OCI-LY1 (cell line): ENCODE measurements around the gene ZNFX1.

Source experiments
- H2AFZ ChIP-seq: fragments of 200-600 bp; sonication (generic), shearing (Covaris generic); 2 replicates; pipeline ENCODE4 v1.6.0; 2014; ENCODE audit warnings: antibody characterized with exemption, mild to moderate bottlenecking, low read length
- H3F3A ChIP-seq: fragments of 200-600 bp; sonication (generic), shearing (Covaris generic); 2 replicates; pipeline ENCODE4 v1.6.0; 2014; ENCODE audit warnings: mild to moderate bottlenecking, antibody characterized with exemption, low read length, moderate library complexity; ENCODE audit not compliant: insufficient read depth
- H3K27ac ChIP-seq: fragments of 200-600 bp; sonication (generic); 2 replicates; pipeline ENCODE4 v1.5.1; 2014; ENCODE audit warnings: low read length, mixed run types, mild to moderate bottlenecking, low read depth; ENCODE audit not compliant: poor library complexity, severe bottlenecking
- H3K27me3 ChIP-seq: fragments of 200-600 bp; sonication (generic); 2 replicates; pipeline ENCODE4 v1.6.0; 2014; ENCODE audit warnings: antibody characterized with exemption, mild to moderate bottlenecking, low read length, moderate library complexity; ENCODE audit not compliant: insufficient read depth
- H3K36me3 ChIP-seq: fragments of 200-600 bp; sonication (generic); 2 replicates; pipeline ENCODE4 v1.6.1; 2014; ENCODE audit warnings: mild to moderate bottlenecking, antibody characterized with exemption, low read length, moderate library complexity, mixed read lengths; ENCODE audit not compliant: insufficient read depth
- H3K4me1 ChIP-seq: fragments of 200-600 bp; sonication (generic); 2 replicates; pipeline ENCODE4 v1.5.1; 2014; ENCODE audit warnings: mild to moderate bottlenecking, low read length, moderate library complexity; ENCODE audit not compliant: insufficient read depth, severe bottlenecking
- H3K4me2 ChIP-seq: fragments of 200-600 bp; sonication (generic), shearing (Covaris generic); 2 replicates; pipeline ENCODE4 v1.6.1; 2014; ENCODE audit warnings: low read length
- H3K4me3 ChIP-seq: fragments of 200-600 bp; sonication (generic); 2 replicates; pipeline ENCODE4 v1.5.1; 2014; ENCODE audit warnings: low read length, low read depth, mild to moderate bottlenecking, mixed read lengths; ENCODE audit not compliant: poor library complexity, severe bottlenecking
- H3K79me2 ChIP-seq: fragments of 200-600 bp; shearing (Covaris generic); 2 replicates; pipeline ENCODE4 v1.6.1; 2016; ENCODE audit warnings: mixed run types, low read length, mixed read lengths; ENCODE audit not compliant: insufficient read depth
- H3K9ac ChIP-seq: fragments of 200-600 bp; sonication (generic), shearing (Covaris generic); 2 replicates; pipeline ENCODE4 v1.6.1; 2014; ENCODE audit warnings: mild to moderate bottlenecking, low read length, mixed read lengths
- H3K9me2 ChIP-seq: fragments of 200-600 bp; sonication (generic), shearing (Covaris generic); 2 replicates; pipeline ENCODE4 v1.6.1; 2014; ENCODE audit warnings: low read depth, mild to moderate bottlenecking, low read length, mixed read lengths
- H3K9me3 ChIP-seq: fragments of 200-600 bp; shearing (Covaris generic); 2 replicates; pipeline ENCODE4 v1.6.1; 2014; ENCODE audit warnings: low read length, mixed read lengths
- H4K20me1 ChIP-seq: fragments of 200-600 bp; sonication (generic), shearing (Covaris generic); 2 replicates; pipeline ENCODE4 v1.6.0; 2016; ENCODE audit warnings: mild to moderate bottlenecking, low read length; ENCODE audit not compliant: insufficient read depth
- CTCF ChIP-seq: fragments of 200-600 bp; sonication (generic), shearing (Covaris generic); IDR thresholded peaks from 2 replicates; pipeline ENCODE4 v1.5.1; 2017; ENCODE audit warnings: mild to moderate bottlenecking, antibody characterized with exemption, low read length, moderate library complexity, mixed read lengths
- EZH2 ChIP-seq: fragments of 200-600 bp; sonication (generic), shearing (Covaris generic); IDR thresholded peaks from 2 replicates; pipeline ENCODE4 v1.8.0; 2017; ENCODE audit warnings: borderline replicate concordance, mixed run types, mild to moderate bottlenecking, antibody characterized with exemption, low read length, moderate library complexity, mixed read lengths

The ZNFX1 gene

DNA sequence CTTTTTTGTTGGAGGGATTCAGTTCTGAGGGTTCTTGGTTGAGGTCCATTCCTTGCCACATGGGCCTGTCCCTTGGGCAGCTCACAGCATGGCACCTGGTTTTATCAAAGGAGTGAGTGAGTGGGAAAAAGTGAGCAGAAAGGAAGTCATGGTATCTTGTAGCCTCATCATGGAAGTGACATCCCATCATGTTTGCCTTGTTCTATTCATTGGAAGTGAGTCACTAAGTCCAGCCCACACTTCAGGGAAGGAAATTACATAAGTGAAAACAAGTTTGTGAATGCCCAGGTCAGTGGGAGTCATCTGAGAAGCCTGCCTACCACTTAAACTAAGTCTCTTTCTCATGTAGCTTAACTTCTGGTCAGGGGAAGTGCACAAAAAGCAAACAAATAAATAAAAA, 32.8 kb upstream of the ZNFX1 start:
- no peaks in the 10 kb centered on the region for H3K4me1 ChIP-seq
- no peak overlapping the region for H3K27ac ChIP-seq
- no peaks in the 10 kb centered on the region for H3K79me2 ChIP-seq
- no peak overlapping the region for H3K4me3 ChIP-seq
- no peaks in the 10 kb centered on the region for H4K20me1 ChIP-seq
- H2AFZ ChIP-seq, result no peak overlapping the region
- no peaks in the 10 kb centered on the region for H3K9me2 ChIP-seq
- no peaks in the 10 kb centered on the region for H3F3A ChIP-seq
- no peak for TF ChIP-seq CTCF
- TF ChIP-seq EZH2, result no peak
- no peaks in the 10 kb centered on the region for H3K9me3 ChIP-seq
- H3K36me3 ChIP-seq, result no peaks in the 10 kb centered on the region; the same call in 1 of the 2 replicates
- no peak overlapping the region for H3K4me2 ChIP-seq
- 0 out of 2 replicates have a peak, but pooled peaks cover 6% of the 10 kb centered on the region for H3K27me3 ChIP-seq
- H3K9ac ChIP-seq, result no peak overlapping the region

- no peaks in the 10 kb centered on the region for H3F3A ChIP-seq
- no peaks in the 10 kb centered on the region for H3K9me3 ChIP-seq
- no peaks in the 10 kb centered on the region for H3K4me1 ChIP-seq
- no peak overlapping the region for H3K4me3 ChIP-seq
- no peak for TF ChIP-seq EZH2
- H3K36me3 ChIP-seq, result no peaks in the 10 kb centered on the region; the same call in 1 of the 2 replicates
- H3K79me2 ChIP-seq, result no peaks in the 10 kb centered on the region
- H3K27me3 ChIP-seq, result 0 out of 2 replicates have a peak, but pooled peaks cover 6% of the 10 kb centered on the region
- H4K20me1 ChIP-seq, result no peaks in the 10 kb centered on the region
- no peaks in the 10 kb centered on the region for H3K9me2 ChIP-seq
- H3K9ac ChIP-seq, result no peak overlapping the region
- no peak overlapping the region for H3K27ac ChIP-seq
- H3K4me2 ChIP-seq, result no peak overlapping the region
- no peak overlapping the region for H2AFZ ChIP-seq
Measured at GRCh38 chr20:49308875-49309274, 31.0 kb upstream of the ZNFX1 start.

DNA sequence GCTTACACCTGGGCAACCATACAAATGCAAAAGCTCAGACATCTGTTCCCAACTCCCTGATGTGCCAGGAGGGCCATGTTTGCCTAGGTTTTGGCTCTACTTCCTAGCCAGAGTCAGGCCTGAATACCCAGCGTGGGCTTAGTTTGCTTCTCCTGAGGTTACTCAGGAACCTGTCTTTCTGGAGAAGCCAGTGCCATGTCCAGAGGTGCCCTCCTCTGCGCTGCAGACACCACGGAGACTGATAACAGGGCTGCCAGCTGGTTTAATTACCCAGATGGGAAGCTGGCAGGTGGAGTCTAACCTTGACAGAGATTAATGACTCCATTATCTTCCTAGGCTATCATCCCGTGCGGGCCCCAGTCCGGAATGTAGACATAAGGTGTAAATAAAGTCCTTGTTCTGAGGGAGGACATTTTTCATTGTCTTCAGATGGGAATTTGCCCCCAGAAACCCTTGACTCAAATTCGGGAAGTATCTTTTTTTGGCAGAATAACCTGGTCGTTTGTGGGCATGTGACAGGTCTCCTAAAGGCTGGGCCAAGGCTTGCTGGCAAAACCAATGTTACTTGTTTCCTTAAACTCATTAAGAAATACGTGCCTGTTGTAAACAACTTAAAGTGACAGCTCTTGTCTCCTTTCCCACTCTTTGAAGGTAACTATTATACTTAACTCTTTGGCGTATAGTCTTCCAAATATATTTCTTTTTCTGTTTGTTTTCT, 29.2 kb upstream of the ZNFX1 start:
- Histone ChIP-seq H3K4me2 (no peak overlapping the region), H3F3A (no peaks in the 10 kb centered on the region), H3K27ac (no peak overlapping the region)

GRCh38 chr20:49303065-49303552, 25.3 kb upstream of the ZNFX1 start:
- no peaks in the 10 kb centered on the region for H3F3A ChIP-seq
- H3K9me3 ChIP-seq, result no peaks in the 10 kb centered on the region
- no peak overlapping the region for H2AFZ ChIP-seq
- no peak overlapping the region for H3K4me3 ChIP-seq
- no peak overlapping the region for H3K9ac ChIP-seq
- no peaks in the 10 kb centered on the region for H3K79me2 ChIP-seq
- H3K27me3 ChIP-seq, result no peaks in the 10 kb centered on the region
- no peak overlapping the region for H3K4me2 ChIP-seq
- no peaks in the 10 kb centered on the region for H4K20me1 ChIP-seq
- TF ChIP-seq EZH2 (no peak), CTCF (no peak)
- H3K9me2 ChIP-seq, result no peaks in the 10 kb centered on the region
- no peak overlapping the region for H3K27ac ChIP-seq
- no peaks in the 10 kb centered on the region for H3K36me3 ChIP-seq
- no peaks in the 10 kb centered on the region for H3K4me1 ChIP-seq

More for the DNA sequence above, 29.2 kb upstream of the ZNFX1 start:
- Histone ChIP-seq H4K20me1 (no peaks in the 10 kb centered on the region), H2AFZ (no peak overlapping the region), H3K9ac (no peak overlapping the region), H3K27me3 (no peaks in the 10 kb centered on the region), H3K4me3 (no peak overlapping the region), H3K4me1 (no peaks in the 10 kb centered on the region), H3K9me3 (no peaks in the 10 kb centered on the region), H3K36me3 (no peaks in the 10 kb centered on the region; the same call in 1 of the 2 replicates), H3K9me2 (no peaks in the 10 kb centered on the region), H3K79me2 (no peaks in the 10 kb centered on the region)
- TF ChIP-seq EZH2, result no peak
